ENCODE results near the gene GSDME.

GSDME gene

GRCh38 chr7:24754906-24755506, 2.3 kb downstream of the GSDME start:
- no peak overlapping the region for H3K4me3 ChIP-seq (ENCODE audit: low read depth, low read length)
- no peaks in the 10 kb centered on the region for H3K9me3 ChIP-seq (ENCODE audit: control insufficient read depth, insufficient read depth, low read depth, low read length)
- no peaks in the 10 kb centered on the region for H3K36me3 ChIP-seq (ENCODE audit: control insufficient read depth in 2 of 2, insufficient read depth in 1 of 2, low read length in 2 of 2)
- ChIA-PET POLR2A (interaction anchor here (0.6 to 3.0 kb wide), 2 partner anchors 61 to 370 kb away, joined by 5 to 11 read pairs; partner anchors contain the start of gene CYCS), CTCF (interaction anchor here (0.6 kb wide), 2 partner anchors 144 to 315 kb away, joined by 3 read pairs; no protein-coding TSS in a partner anchor)
- TF ChIP-seq ZNF777 (tag by site-specific recombination; IDR thresholded peaks at IDR 0.05; ENCODE audit: borderline replicate concordance) (no peak), SP2 (tag by site-specific recombination; IDR thresholded peaks at IDR 0.05) (0 out of 2 replicates have a peak, but pooled peaks have one; percentile 5)
- H3K27ac ChIP-seq (ENCODE audit: extremely low read depth, low read depth, low read length): no peak overlapping the region
- H3K4me1 ChIP-seq (ENCODE audit: control insufficient read depth, insufficient read depth, low read length): no peaks in the 10 kb centered on the region

- TF ChIP-seq HOXC10 (CRISPR knock-in tag; IDR thresholded peaks at IDR 0.05) (no peak), AEBP2 (tag by site-specific recombination; IDR thresholded peaks at IDR 0.05; ENCODE audit: borderline replicate concordance) (no peak), KLF17 (tag by site-specific recombination; IDR thresholded peaks at IDR 0.05) (no peak), ZNF768 (tag by site-specific recombination; IDR thresholded peaks at IDR 0.05) (no peak)
- CTCF ChIA-PET: interaction anchor here (1.2 kb wide), 1 partner anchor 347 kb away, joined by 3 read pairs; no protein-coding TSS in a partner anchor
- no peaks in the 10 kb centered on the region for H3K36me3 ChIP-seq (ENCODE audit: control insufficient read depth in 2 of 2, insufficient read depth in 1 of 2, low read length in 2 of 2)
- no peak overlapping the region for H3K4me3 ChIP-seq (ENCODE audit: low read depth, low read length)
- POLR2A ChIA-PET: interaction anchor here (3.5 kb wide), 1 partner anchor 11 kb away, joined by 12 read pairs; no protein-coding TSS in a partner anchor
- no peak overlapping the region for H3K27ac ChIP-seq (ENCODE audit: extremely low read depth, low read depth, low read length)
- H3K4me1 ChIP-seq (ENCODE audit: control insufficient read depth, insufficient read depth, low read length): no peaks in the 10 kb centered on the region
- H3K9me3 ChIP-seq (ENCODE audit: control insufficient read depth, insufficient read depth, low read depth, low read length): no peaks in the 10 kb centered on the region
These were observed 5.0 kb downstream of the GSDME start for GRCh38 chr7:24752073-24752800.

- POLR2A ChIA-PET: interaction anchor here (3.5 kb wide), 1 partner anchor 10 kb away, joined by 12 read pairs; no protein-coding TSS in a partner anchor
- H3K4me1 ChIP-seq (ENCODE audit: control insufficient read depth, insufficient read depth, low read length): no peaks in the 10 kb centered on the region
These were observed 5.8 kb downstream of the GSDME start for GRCh38 chr7:24751484-24751883.

More at GRCh38 chr7:24751484-24751883, 5.8 kb downstream of the GSDME start:
- TF ChIP-seq ZNF704 (tag by site-specific recombination; IDR thresholded peaks at IDR 0.05) (no peak), ZNF2 (tag by site-specific recombination; IDR thresholded peaks at IDR 0.05) (no peak), PRDM1 (tag by site-specific recombination; IDR thresholded peaks at IDR 0.05) (no peak), ZNF146 (tag by site-specific recombination; IDR thresholded peaks at IDR 0.05) (no peak), ZNF600 (tag by site-specific recombination; IDR thresholded peaks at IDR 0.05) (no peak), ZNF423 (tag by site-specific recombination; IDR thresholded peaks at IDR 0.05) (no peak), ZNF174 (tag by site-specific recombination; IDR thresholded peaks at IDR 0.05) (no peak), ZNF394 (tag by site-specific recombination; IDR thresholded peaks at IDR 0.05; ENCODE audit: borderline replicate concordance) (no peak), KLF1 (tag by site-specific recombination; IDR thresholded peaks at IDR 0.05) (no peak), KLF7 (tag by site-specific recombination; IDR thresholded peaks at IDR 0.05; ENCODE audit: borderline replicate concordance) (no peak), ZNF211 (tag by site-specific recombination; IDR thresholded peaks at IDR 0.05; ENCODE audit: low read depth) (no peak), ZEB2 (tag by site-specific recombination; IDR thresholded peaks at IDR 0.05) (no peak), ZNF354C (tag by site-specific recombination; IDR thresholded peaks at IDR 0.05; ENCODE audit: borderline replicate concordance, low read depth) (no peak), ZSCAN16 (tag by site-specific recombination; IDR thresholded peaks at IDR 0.05) (no peak), KLF8 (tag by site-specific recombination; IDR thresholded peaks at IDR 0.05) (no peak), ZNF350 (tag by site-specific recombination; IDR thresholded peaks at IDR 0.05) (no peak), ZNF654 (tag by site-specific recombination; IDR thresholded peaks at IDR 0.05; ENCODE audit: low read depth) (no peak), BCL6B (tag by site-specific recombination; IDR thresholded peaks at IDR 0.05) (no peak)
- Histone ChIP-seq H3K36me3 (ENCODE audit: control insufficient read depth in 2 of 2, insufficient read depth in 1 of 2, low read length in 2 of 2) (no peaks in the 10 kb centered on the region), H3K9me3 (ENCODE audit: control insufficient read depth, insufficient read depth, low read depth, low read length) (no peaks in the 10 kb centered on the region), H3K4me3 (ENCODE audit: low read depth, low read length) (no peak overlapping the region), H3K27ac (ENCODE audit: extremely low read depth, low read depth, low read length) (no peak overlapping the region)
- CTCF ChIA-PET: interaction anchor here (1.2 kb wide), 1 partner anchor 348 kb away, joined by 3 read pairs; no protein-coding TSS in a partner anchor

Data from HEK293 (cell line).